Trophoblast cell (in vitro differentiated cells and primary cell): ENCODE measurements around the gene HOXD8.
A peak's percentile ranks its signal among the peaks of the same experiment; 100 is the strongest.

Experiments used
- DNase-seq, 2 donors: peaks; one replicate each; pipeline ENCODE4 v3.0.0-alpha.2; 2016
- H2AFZ ChIP-seq: 2 replicates; pipeline ENCODE4 v1.6.1; 2013; ENCODE audit warnings: low read length, moderate library complexity, mild to moderate bottlenecking; ENCODE audit not compliant: insufficient read depth, poor library complexity
- H2AK5ac ChIP-seq: 2 replicates; pipeline ENCODE4 v1.6.1; 2013; ENCODE audit warnings: mild to moderate bottlenecking, low read length
- H2BK120ac ChIP-seq: 2 replicates; pipeline ENCODE4 v1.6.1; 2013; ENCODE audit warnings: low read length, mild to moderate bottlenecking, moderate library complexity; ENCODE audit not compliant: insufficient read depth, poor library complexity
- H2BK12ac ChIP-seq: 2 replicates; pipeline ENCODE4 v1.6.1; 2013; ENCODE audit warnings: mild to moderate bottlenecking, low read length, moderate library complexity
- H2BK5ac ChIP-seq: 2 replicates; pipeline ENCODE4 v1.6.1; 2013; ENCODE audit warnings: low read length, low read depth, moderate library complexity, mild to moderate bottlenecking; ENCODE audit not compliant: poor library complexity
- H3K14ac ChIP-seq: 2 replicates; pipeline ENCODE4 v1.6.1; 2013; ENCODE audit warnings: mild to moderate bottlenecking, low read length
- H3K18ac ChIP-seq: 2 replicates; pipeline ENCODE4 v1.6.1; 2013; ENCODE audit warnings: mild to moderate bottlenecking, low read length
- H3K23ac ChIP-seq: 2 replicates; pipeline ENCODE4 v1.6.1; 2013; ENCODE audit warnings: low read length
- H3K27ac ChIP-seq: 2 replicates; pipeline ENCODE4 v1.5.1; 2013; ENCODE audit warnings: low read depth, mild to moderate bottlenecking, inconsistent platforms, low read length, moderate library complexity
- H3K27me3 ChIP-seq: 2 replicates; pipeline ENCODE4 v1.6.1; 2013; ENCODE audit warnings: inconsistent platforms, mild to moderate bottlenecking, low read length, moderate library complexity; ENCODE audit not compliant: insufficient read depth
- H3K36me3 ChIP-seq, 2 experiments: 1 replicate in 1 of 2; 2 replicates in 1 of 2; pipeline ENCODE4 v1.6.1; 2013; ENCODE audit warnings: low read length in 2 of 2, mild to moderate bottlenecking in 2 of 2, moderate library complexity in 1 of 2; ENCODE audit not compliant: insufficient read depth in 2 of 2, control insufficient read depth in 1 of 2
- H3K4ac ChIP-seq: 2 replicates; pipeline ENCODE4 v1.6.1; 2013; ENCODE audit warnings: low read depth, mild to moderate bottlenecking, low read length, moderate library complexity
- H3K4me1 ChIP-seq, 2 experiments: 1 replicate in 1 of 2; 2 replicates in 1 of 2; pipeline ENCODE4 v1.6.1; 2013; ENCODE audit warnings: low read length in 2 of 2, mild to moderate bottlenecking in 2 of 2, moderate library complexity in 1 of 2; ENCODE audit not compliant: insufficient read depth in 2 of 2, control insufficient read depth in 1 of 2
- H3K4me2 ChIP-seq: 2 replicates; pipeline ENCODE4 v1.6.1; 2013; ENCODE audit warnings: inconsistent platforms, mild to moderate bottlenecking, low read length, moderate library complexity
- H3K4me3 ChIP-seq: 2 replicates; pipeline ENCODE4 v1.5.1; 2013; ENCODE audit warnings: mild to moderate bottlenecking, low read depth, low read length, inconsistent platforms
- H3K79me1 ChIP-seq: one replicate; pipeline ENCODE4 v1.6.1; 2013; ENCODE audit warnings: low read length
- H3K79me2 ChIP-seq: 2 replicates; pipeline ENCODE4 v1.6.1; 2013; ENCODE audit warnings: low read length, mild to moderate bottlenecking; ENCODE audit not compliant: control insufficient read depth, insufficient read depth, poor library complexity
- H3K9ac ChIP-seq: 2 replicates; pipeline ENCODE4 v1.6.1; 2013; ENCODE audit warnings: mild to moderate bottlenecking, low read length
- H3K9me3 ChIP-seq: 2 replicates; pipeline ENCODE4 v1.6.1; 2013; ENCODE audit warnings: low read depth, mild to moderate bottlenecking, control low read depth, inconsistent platforms, low read length; ENCODE audit not compliant: insufficient read depth
- H4K12ac ChIP-seq: 2 replicates; pipeline ENCODE4 v1.6.1; 2013; ENCODE audit warnings: low read depth, mild to moderate bottlenecking, low read length, moderate library complexity
- H4K8ac ChIP-seq: 2 replicates; pipeline ENCODE4 v1.6.1; 2013; ENCODE audit warnings: low read depth, mild to moderate bottlenecking, low read length, moderate library complexity
- H4K91ac ChIP-seq: one replicate; pipeline ENCODE4 v1.6.1; 2013; ENCODE audit warnings: low read depth, mild to moderate bottlenecking, low read length, moderate library complexity
- WGBS: extraction: QIAGEN DNeasy Blood & Tissue Kit; methylation state at CpG from one replicate; pipeline ENCODE4 v1.1.7; 2013; ENCODE audit warnings: missing lambda C conversion rate; ENCODE audit not compliant: insufficient read length, insufficient coverage; ENCODE audit errors: extremely low coverage; 5-methylcytosine and 5-hydroxymethylcytosine counted together

HOXD8 gene

GRCh38 chr2:176105730-176106580 is 23.6 kb upstream of the HOXD8 start:
- no peak overlapping the region for H4K91ac ChIP-seq

GRCh38 chr2:176106581-176107539 is 22.6 kb upstream of the HOXD8 start, which contains the start of gene HOXD11:
Gene HOXD11, plus strand, starts transcription at chr2:176107280. Its CDS starts 76 bp downstream, at chr2:176107356.
- H3K36me3 ChIP-seq = no peaks in the 10 kb centered on the region
- no peak within 1 kb of the TSS for H3K27ac ChIP-seq
- H3K4me2 ChIP-seq = peak within 1 kb of the TSS; percentile 60
- no peak within 1 kb of the TSS for H3K9ac ChIP-seq
- peaks cover 8% of the 10 kb centered on the region for H3K9me3 ChIP-seq
- no peak within 1 kb of the TSS for H2AFZ ChIP-seq
- H3K18ac ChIP-seq = no peak within 1 kb of the TSS
- no peak within 1 kb of the TSS for H2BK5ac ChIP-seq
- peaks cover 76% of the 10 kb centered on the region for H3K27me3 ChIP-seq
- no peak within 1 kb of the TSS for H4K91ac ChIP-seq
- H2BK120ac ChIP-seq = no peak within 1 kb of the TSS
- no CpG with 5 or more reads among the region's 85 CpGs for WGBS
- H2BK12ac ChIP-seq = no peak within 1 kb of the TSS
- no peak within 1 kb of the TSS for H2AK5ac ChIP-seq
- peaks cover 4% of the 10 kb centered on the region for H3K79me1 ChIP-seq
- H3K79me2 ChIP-seq = no peaks in the 10 kb centered on the region
- no peak within 1 kb of the TSS for H3K4ac ChIP-seq
- no peak within 1 kb of the TSS for H3K23ac ChIP-seq
- no peak within 1 kb of the TSS for H3K14ac ChIP-seq
- DNase-seq = peak; percentile 15 to 51
- no peak within 1 kb of the TSS for H4K8ac ChIP-seq
- H4K12ac ChIP-seq = no peak within 1 kb of the TSS
- H3K4me3 ChIP-seq = peak within 1 kb of the TSS; percentile 60
- H3K4me1 ChIP-seq = peaks cover 7 to 13% of the 10 kb centered on the region in 2 experiments

More at GRCh38 chr2:176105730-176106580, 23.6 kb upstream of the HOXD8 start:
- Histone ChIP-seq H4K8ac (no peak overlapping the region), H3K79me2 (no peaks in the 10 kb centered on the region), H2BK5ac (no peak overlapping the region), H3K23ac (no peak overlapping the region), H3K4me1 (peaks cover 7 to 13% of the 10 kb centered on the region in 2 experiments), H3K4me2 (peak overlapping the region; percentile 60), H4K12ac (no peak overlapping the region), H3K14ac (no peak overlapping the region), H3K18ac (no peak overlapping the region), H3K9me3 (peaks cover 7% of the 10 kb centered on the region), H3K27me3 (peaks cover 84% of the 10 kb centered on the region), H2BK12ac (no peak overlapping the region), H3K27ac (no peak overlapping the region), H3K4me3 (peak overlapping the region; percentile 26), H2AFZ (no peak overlapping the region), H3K36me3 (no peaks in the 10 kb centered on the region), H2BK120ac (no peak overlapping the region), H3K79me1 (peaks cover 4% of the 10 kb centered on the region), H2AK5ac (no peak overlapping the region), H3K9ac (no peak overlapping the region), H3K4ac (no peak overlapping the region)
- no CpG with 5 or more reads among the region's 25 CpGs for WGBS
- no peak for DNase-seq

- Histone ChIP-seq H2AK5ac (no peak overlapping the region), H3K27ac (no peak overlapping the region), H2BK120ac (no peak overlapping the region), H4K8ac (no peak overlapping the region), H3K27me3 (peaks cover 78% of the 10 kb centered on the region), H2BK5ac (no peak overlapping the region), H3K79me1 (peaks cover 4% of the 10 kb centered on the region), H3K9ac (no peak overlapping the region), H3K14ac (no peak overlapping the region), H3K4me3 (no peak overlapping the region), H3K9me3 (peaks cover 14% of the 10 kb centered on the region), H4K12ac (no peak overlapping the region), H3K4me1 (peaks cover 7 to 13% of the 10 kb centered on the region in 2 experiments), H2AFZ (no peak overlapping the region), H3K4ac (no peak overlapping the region), H3K79me2 (no peaks in the 10 kb centered on the region), H3K23ac (no peak overlapping the region), H2BK12ac (no peak overlapping the region), H3K18ac (no peak overlapping the region), H4K91ac (no peak overlapping the region), H3K36me3 (no peaks in the 10 kb centered on the region), H3K4me2 (peak overlapping the region; percentile 44)
- DNase-seq = no peak
- WGBS = no CpG with 5 or more reads among the region's 59 CpGs
Observed at GRCh38 chr2:176107731-176108181, 21.7 kb upstream of the HOXD8 start.

- H4K8ac ChIP-seq = no peak overlapping the region
- H4K91ac ChIP-seq = no peak overlapping the region
- H4K12ac ChIP-seq = no peak overlapping the region
- H3K4me3 ChIP-seq = no peak overlapping the region
- no peak overlapping the region for H3K23ac ChIP-seq
- no peak overlapping the region for H3K14ac ChIP-seq
- no peak overlapping the region for H2BK12ac ChIP-seq
- H3K27me3 ChIP-seq = peaks cover 81% of the 10 kb centered on the region
- H2AFZ ChIP-seq = no peak overlapping the region
- no peak overlapping the region for H3K18ac ChIP-seq
- peaks cover 15% of the 10 kb centered on the region for H3K9me3 ChIP-seq
- H3K27ac ChIP-seq = no peak overlapping the region
- H3K36me3 ChIP-seq = no peaks in the 10 kb centered on the region
- no peak overlapping the region for H2BK120ac ChIP-seq
- no peak overlapping the region for H3K9ac ChIP-seq
- no peaks in the 10 kb centered on the region for H3K79me2 ChIP-seq
- no peak overlapping the region for H2AK5ac ChIP-seq
- no peak overlapping the region for H3K4me2 ChIP-seq
- no peak overlapping the region for H2BK5ac ChIP-seq
- peaks cover 7 to 10% of the 10 kb centered on the region in 2 experiments for H3K4me1 ChIP-seq
- DNase-seq = no peak
- no CpG with 5 or more reads among the region's 26 CpGs for WGBS
- H3K4ac ChIP-seq = no peak overlapping the region
- peaks cover 4% of the 10 kb centered on the region for H3K79me1 ChIP-seq
Observed at GRCh38 chr2:176109192-176109901, 20.2 kb upstream of the HOXD8 start.
